Nucleus accumbens (tissue), 56 donors: ENCODE data around the gene TRPM8.

Experiments used
- DNase-seq, 56 donors: peaks; one replicate each; lab custom pipeline; 2025; lab: John Stamatoyannopoulos, UW

TRPM8 gene

DNA sequence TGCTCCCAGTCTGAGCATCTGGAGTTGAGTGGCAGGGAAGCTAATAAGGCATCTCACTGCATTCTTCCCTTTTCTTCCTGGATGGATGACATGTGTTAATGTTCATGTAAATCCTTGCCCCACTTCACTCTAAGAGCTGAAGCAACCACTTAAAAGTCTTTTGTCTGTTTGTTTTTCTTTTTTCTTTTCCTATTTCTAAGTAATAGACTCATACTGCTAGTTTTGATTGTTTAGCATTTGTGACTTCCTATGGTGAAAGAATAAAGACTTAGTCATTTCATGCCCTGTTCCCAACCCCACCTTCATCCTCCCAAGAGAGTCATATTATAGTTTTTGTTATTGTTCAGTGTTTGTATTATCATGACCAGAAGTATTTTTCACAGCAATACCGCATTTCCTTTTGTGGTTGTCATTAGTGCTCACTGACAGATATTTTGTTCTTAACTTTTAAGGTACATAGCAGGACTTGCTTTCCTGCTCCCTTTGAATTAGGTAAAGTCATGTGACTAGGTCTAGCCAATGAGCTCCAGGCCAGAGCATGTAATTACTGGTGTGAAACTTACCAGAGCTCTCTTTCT lies 115.2 kb downstream of the TRPM8 start:
- DNase-seq: no peak

DNA sequence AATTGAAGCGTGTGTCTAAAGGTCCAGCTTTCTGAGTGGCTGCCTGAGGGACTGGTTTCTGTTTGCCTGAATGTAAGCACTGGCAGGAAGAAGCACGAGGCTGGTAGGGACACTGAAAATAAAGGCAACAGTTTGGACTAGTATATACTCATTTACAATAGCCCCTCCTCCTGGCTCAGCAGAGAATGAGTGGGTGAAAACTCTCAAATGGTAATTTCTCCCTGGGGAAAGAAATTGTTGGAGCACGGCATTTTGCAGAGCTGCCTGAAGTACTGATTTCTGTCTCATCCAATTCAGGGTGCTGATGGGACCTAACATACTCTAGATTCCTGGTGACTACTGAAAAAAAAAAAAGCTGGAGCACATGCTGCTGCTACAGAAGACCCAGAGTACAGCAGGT lies 116.0 kb downstream of the TRPM8 start:
- DNase-seq: no peak

DNA sequence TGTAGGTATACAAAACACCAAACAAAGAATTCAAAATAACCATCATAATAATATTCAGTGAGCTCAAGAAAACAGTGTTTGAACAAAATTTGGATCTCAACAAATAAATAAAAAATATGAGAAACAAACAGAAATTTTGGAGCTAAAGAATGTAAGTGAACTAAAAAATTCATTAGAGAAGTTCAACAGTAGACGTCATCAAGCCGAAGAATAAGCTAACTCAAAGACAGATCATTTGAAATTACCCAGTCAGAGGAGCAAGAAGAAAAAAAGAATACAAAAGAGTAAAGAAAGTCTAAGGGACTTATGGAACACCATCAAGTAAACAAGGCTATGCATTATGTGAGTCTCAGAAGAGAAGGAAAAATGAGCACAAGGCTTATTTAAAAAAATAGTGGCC lies 116.7 kb downstream of the TRPM8 start:
- no peak for DNase-seq

DNA sequence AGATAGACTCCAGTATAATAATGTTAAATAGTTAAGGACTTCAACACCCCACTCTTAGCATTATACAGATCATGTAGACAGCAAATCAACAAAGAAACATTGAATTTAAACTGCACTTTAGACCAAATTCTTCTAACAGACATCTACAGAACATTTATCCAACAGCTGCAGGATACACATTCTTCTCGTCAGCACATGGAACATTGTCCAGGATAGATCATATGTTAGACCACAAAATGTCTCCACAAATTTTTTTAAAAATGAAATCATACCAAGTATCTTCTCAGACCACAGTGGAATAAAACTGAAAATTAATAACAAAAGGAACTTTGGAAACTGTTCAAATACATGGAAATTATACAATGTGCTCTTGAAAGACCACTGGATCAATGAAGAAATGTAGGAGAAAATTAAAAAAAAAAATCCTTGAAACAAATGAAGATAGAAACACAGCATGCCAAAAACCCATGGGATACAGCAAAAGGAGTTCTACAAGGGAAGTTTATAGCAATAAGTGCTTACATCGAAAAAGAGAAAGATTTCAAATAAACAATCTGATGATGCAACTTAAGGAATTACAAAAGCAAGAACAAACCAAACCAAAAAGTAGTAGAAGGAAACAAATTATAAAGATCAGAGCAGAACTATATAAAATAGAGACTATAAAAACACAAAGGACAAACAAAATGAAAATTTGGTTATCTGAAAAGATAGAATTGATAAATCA lies 121.1 kb downstream of the TRPM8 start:
- DNase-seq: no peak

DNA sequence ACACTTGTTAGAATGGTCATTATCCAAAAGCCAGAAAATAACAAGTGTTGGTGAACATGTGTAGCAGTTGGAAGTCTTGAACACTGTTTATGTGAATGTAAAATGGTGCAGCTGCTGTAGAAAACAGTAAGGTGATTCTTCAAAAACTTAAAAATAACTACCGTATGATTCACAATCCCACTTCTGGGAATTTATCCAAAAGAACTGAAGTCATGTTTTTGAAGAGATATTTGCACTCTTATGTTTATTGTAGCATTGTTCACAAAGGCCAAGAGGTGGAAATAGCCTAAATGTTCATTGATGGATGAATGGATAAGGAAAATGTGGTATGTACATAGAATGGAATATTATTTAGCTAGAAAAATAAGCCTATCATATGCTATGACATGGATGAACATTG lies 127.0 kb downstream of the TRPM8 start:
- no peak for DNase-seq

DNA sequence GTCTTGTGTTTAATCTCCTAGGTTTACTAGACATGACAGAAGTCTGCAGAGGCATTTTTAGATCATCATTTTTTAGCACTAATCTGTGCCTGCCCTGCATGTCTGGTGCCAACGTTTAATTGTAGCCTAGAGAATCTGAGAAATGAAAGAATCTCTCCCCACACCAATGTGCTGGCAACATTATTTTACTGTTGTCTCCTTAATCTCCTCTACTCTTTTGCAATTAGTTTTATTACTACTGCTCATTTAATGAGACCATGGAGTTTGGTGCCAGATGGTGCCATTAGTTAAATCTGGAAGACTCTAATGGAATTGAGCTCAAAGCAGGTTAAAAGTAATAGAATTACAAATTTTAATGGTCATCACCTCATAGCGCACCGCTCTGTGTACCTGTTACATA lies 129.3 kb downstream of the TRPM8 start:
- DNase-seq: no peak

DNA sequence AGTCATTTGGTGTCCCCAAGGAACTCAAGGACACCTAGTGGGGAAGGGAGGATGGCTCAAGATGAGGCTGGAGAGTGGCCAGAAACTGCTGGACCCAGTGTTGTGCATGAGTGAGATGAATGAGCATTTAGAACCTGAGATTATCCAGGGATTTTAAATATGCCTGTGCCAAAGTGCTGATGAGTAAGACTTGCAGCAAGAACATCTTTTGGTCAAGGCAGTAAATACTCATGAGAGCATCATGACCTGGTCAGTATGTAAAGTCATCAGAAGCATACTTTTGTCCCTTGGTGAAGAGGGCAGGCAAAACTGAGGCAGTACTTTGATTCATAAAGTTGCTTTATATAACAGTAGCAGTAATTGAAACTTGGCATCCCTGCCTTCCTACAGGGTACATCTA lies 130.2 kb downstream of the TRPM8 start:
- no peak for DNase-seq

DNA sequence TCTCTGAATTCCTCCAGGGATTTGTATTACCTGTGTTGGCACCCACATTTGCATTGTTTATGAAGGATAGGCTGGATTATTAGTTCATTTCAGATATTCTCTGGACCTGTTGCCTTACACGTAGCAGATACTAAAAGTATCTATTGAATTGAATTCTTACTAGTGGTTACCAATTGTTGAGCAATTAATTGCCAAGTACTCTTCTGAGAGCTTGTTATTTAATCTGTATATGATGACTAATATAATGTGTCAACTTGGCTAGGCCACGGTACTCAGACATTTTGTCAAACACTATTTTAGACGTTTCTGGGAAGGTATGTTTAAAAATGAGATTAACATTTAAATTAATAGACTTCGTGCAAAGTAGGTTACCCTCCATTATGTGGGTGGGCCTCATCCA lies 130.9 kb downstream of the TRPM8 start:
- DNase-seq: no peak

DNA sequence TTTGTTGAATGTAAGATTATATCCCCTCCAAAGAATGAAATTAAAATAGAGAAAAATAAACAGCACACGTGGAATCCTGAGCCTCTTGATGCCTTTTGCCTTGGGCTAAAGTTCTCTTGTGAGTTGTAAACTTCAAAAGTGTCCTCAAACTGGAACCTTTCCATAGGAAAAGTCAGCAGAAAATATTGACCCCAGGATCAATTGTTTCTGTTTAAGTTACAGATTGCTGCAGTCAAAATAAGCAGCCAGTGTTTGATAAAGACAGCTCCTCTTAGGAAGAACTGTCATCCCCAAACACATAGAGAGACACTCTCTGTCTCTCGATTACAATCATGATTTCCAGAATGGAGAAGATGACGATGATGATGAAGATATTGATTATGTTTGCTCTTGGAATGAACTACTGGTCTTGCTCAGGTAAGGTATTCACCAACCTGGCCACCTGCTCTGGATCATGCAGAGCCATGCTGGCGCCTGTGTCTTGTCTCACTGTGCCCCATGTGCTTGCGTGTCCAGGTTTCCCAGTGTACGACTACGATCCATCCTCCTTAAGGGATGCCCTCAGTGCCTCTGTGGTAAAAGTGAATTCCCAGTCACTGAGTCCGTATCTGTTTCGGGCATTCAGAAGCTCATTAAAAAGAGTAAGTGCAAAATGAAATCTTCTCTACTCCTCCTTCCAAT lies 133.4 kb downstream of the TRPM8 start, which contains the start of gene SPP2:
Gene SPP2 (plus strand): TSS at position 248 of the 681 bp plus-strand sequence. CDS start 85 bp downstream, at position 333.
- no peak for DNase-seq

DNA sequence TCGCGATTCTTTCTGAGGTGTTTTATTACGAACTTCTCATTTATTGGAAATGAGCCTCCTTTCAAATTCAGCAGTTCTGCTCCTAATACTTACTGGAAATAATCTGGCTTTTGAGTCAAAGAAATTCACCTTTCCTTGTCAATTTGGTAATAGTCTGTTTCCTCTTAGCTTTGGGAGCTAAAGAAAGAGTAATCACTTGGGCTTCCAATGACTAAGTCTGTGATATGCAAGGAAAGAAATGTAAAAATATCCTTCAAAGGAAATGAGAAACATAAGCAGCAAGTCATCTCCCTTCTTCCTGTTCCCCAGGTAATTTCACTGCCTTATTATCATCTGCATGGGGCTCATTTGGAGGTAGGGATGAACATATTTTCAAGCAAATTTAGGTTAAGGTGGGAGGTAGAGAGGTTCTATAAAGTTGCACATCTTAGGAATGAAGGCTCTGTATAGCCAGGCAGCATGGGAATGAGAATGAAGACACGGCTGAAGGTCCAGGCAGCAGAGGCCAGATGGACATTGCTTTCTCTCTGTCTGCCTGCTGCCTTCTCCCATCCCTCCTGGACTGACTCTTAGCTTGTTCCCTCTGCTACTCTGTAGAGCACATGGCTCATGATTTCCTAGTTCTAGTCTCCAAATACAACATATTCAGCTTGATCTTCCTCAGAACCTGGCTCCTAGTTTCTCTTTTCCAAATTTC lies 134.3 kb downstream of the TRPM8 start:
- DNase-seq: no peak

DNA sequence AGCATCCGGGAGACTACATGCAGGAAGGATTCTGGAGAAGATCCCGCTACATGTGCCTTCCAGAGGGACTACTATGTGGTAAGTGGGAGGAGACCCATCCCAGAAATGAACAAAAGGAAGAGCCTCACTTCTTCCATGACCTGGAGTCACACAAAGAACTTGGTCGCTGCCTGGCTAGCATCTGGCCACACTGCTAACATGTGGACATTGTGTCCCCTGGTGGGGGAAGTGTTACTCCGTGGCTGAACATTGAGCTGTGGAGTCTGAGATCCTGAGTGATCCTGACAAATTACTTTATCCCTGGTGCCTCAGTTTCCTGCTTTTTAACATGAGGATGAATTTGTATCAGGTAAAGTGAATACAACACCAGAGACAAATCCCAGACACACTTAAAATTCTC lies 141.7 kb downstream of the TRPM8 start:
- DNase-seq: no peak

DNA sequence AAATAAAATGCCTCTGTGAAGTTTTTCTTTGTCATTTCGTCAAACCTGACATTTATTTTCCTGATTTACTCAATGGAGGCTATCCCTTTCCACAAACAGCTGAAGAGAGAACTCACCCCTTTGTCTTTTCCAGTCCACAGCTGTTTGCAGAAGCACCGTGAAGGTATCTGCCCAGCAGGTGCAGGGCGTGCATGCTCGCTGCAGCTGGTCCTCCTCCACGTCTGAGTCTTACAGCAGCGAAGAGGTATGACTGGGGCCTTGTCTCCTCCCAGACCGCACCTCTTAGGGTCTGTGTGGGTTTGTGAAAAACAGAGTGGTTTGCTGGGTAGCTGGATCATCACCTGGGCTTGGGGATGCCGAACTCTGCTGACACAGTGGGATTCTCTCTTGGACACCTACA lies 143.1 kb downstream of the TRPM8 start:
- DNase-seq: no peak

DNA sequence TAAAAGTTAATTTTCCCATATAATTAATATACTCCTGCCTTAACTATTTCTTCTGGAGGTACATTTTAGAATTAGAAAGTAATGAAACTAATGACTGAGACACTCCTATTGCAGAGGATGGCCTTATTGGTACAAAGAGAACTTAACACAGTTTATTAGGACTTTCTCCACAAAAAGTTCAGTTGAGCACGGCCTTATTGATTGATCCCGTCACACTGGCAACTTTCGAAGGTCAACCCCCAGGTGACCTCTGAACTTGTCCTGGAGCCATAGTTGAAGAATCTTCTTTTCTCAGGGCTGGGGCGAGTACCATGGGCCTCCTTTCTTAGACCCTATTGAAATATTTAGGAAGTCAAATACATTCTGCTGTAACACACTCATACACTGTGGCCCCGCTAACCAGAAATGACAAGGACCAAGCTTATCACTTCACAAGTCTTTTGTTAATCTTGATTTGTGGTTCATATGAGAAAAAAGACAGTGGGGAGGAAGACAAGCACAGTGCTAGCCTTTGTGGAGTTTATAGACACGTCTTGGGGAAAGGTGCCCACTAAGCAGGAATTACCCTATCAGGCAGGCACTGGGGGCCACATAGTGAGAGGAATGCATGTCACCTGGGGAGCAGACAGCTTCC lies 144.6 kb downstream of the TRPM8 start:
- DNase-seq: no peak

DNA sequence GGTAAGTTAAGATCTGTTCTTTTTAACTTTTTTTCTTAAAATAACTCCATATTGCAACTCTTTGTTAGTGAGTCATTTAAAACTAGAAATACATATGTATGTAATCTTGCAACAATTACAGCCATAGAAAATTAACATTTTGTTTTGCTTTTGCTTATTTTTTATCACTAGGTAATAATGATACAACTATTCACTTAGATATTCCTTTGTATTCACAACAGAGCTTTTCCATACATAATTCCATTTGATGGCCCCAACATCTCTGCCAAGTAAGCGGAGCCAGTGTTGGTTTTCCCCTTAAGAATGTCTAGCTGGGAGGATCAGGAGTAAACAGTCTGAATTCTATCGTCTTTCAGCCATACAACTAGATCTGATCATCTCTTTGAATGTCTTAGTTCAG lies 149.4 kb downstream of the TRPM8 start:
- no peak for DNase-seq
